HEK293 (cell line): ENCODE results near the gene GPN1.

Experiments
- CTCF ChIP-seq: fragments of 450-650 bp; formaldehyde crosslinking; IDR thresholded peaks from 2 replicates; pipeline ENCODE4 v1.5.1; 2016; ENCODE audit warnings: missing biosample characterization, missing genetic modification characterization
- IKZF3 ChIP-seq: fragments of 450-650 bp; IDR thresholded peaks from 2 replicates; pipeline ENCODE4 v1.5.0; 2018; ENCODE audit warnings: missing biosample characterization, mild to moderate bottlenecking, missing genetic modification characterization, moderate library complexity
- REST ChIP-seq: fragments of 450-650 bp; formaldehyde crosslinking; IDR thresholded peaks from 2 replicates; pipeline ENCODE4 v1.5.1; 2016; ENCODE audit warnings: missing biosample characterization, missing genetic modification characterization
- ZFHX2 ChIP-seq: fragments of 450-650 bp; formaldehyde crosslinking; conservative IDR thresholded peaks from 2 replicates; pipeline ENCODE4 v1.5.1; 2016; ENCODE audit warnings: missing biosample characterization, missing genetic modification characterization
- ZNF335 ChIP-seq: fragments of 450-650 bp; formaldehyde crosslinking; conservative IDR thresholded peaks from 2 replicates; pipeline ENCODE4 v1.5.1; 2016; ENCODE audit warnings: missing biosample characterization, missing genetic modification characterization
- ZNF580 ChIP-seq: fragments of 450-650 bp; formaldehyde crosslinking; IDR thresholded peaks from 2 replicates; pipeline ENCODE4 v1.5.1; 2016; ENCODE audit warnings: missing biosample characterization, missing genetic modification characterization
- ZNF677 ChIP-seq: fragments of 450-650 bp; IDR thresholded peaks from 2 replicates; pipeline ENCODE4 v1.5.0; 2018; ENCODE audit warnings: missing biosample characterization, mild to moderate bottlenecking, missing genetic modification characterization, moderate library complexity
- ZNF704 ChIP-seq: fragments of 450-650 bp; formaldehyde crosslinking; IDR thresholded peaks from 2 replicates; pipeline ENCODE4 v1.5.1; 2016; ENCODE audit warnings: missing biosample characterization, missing genetic modification characterization

GRCh38 chr2:27593240-27593639 is 35.6 kb upstream of the GPN1 start:
- no peak for TF ChIP-seq CTCF (tag by site-specific recombination)
- TF ChIP-seq ZNF677 (tag by site-specific recombination): no peak
- TF ChIP-seq IKZF3 (tag by site-specific recombination): no peak
- no peak for TF ChIP-seq ZNF335 (tag by site-specific recombination)
- TF ChIP-seq ZNF580 (tag by site-specific recombination): no peak
- TF ChIP-seq ZFHX2 (tag by site-specific recombination): no peak
- no peak for TF ChIP-seq ZNF704
- TF ChIP-seq REST (tag by site-specific recombination): no peak
